Umbilical cord (tissue), 2 donors: ENCODE measurements around the gene STRIP2. TPM values are rescaled to one million over a fixed set of nuclear protein-coding genes. Genes with fewer than 3 reads are reported as not detected.
"Not testable (repeated sequence)": the region's sequence is repeated elsewhere in the genome, so short reads cannot be mapped to it uniquely, and the experiment has no call there.

ENCODE experiments used
- DNase-seq: peaks from one replicate; pipeline ENCODE4 v3.0.0-alpha.2; 2015; ENCODE audit warnings: low spot score
- total RNA-seq: library from RNA; depleted of rRNA; stranded (reverse); fragments of >200 nt; gene quantifications from one replicate; pipeline ENCODE4 v1.2.3, GENCODE V29; 2014; ENCODE audit warnings: low replicate concordance; ENCODE audit not compliant: insufficient read depth

STRIP2 gene
- total RNA-seq, 1 donor from 2014 or later: 0.96 TPM

- DNase-seq: peak; percentile 14
These were observed 96.7 kb downstream of the STRIP2 start for GRCh38 chr7:129530795-129531391.

DNA sequence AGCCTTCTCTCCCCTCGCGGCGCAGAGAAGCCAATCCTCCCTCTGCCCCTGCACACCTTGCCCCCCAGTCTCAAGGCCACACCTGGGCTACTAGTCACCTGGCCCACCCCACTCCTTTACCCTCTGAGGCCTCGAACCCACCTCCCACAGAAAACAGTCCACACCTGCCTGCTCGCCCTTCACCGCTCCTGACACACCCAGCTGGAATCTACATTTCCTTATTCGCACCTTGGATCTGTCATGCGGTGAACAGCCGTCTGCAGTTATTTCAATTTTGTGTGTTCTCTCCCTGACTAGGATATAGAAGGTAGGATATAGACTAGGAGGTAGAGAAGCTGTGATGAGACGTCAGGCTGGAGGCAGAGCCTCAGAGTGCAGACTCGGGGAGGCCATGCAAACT is 97.5 kb downstream of the STRIP2 start:
- no peak for DNase-seq

GRCh38 chr7:129532375-129532774 is 98.1 kb downstream of the STRIP2 start:
- DNase-seq: no peak

GRCh38 chr7:129534558-129535274 is 100.5 kb downstream of the STRIP2 start:
- DNase-seq: not testable (repeated sequence)

DNA sequence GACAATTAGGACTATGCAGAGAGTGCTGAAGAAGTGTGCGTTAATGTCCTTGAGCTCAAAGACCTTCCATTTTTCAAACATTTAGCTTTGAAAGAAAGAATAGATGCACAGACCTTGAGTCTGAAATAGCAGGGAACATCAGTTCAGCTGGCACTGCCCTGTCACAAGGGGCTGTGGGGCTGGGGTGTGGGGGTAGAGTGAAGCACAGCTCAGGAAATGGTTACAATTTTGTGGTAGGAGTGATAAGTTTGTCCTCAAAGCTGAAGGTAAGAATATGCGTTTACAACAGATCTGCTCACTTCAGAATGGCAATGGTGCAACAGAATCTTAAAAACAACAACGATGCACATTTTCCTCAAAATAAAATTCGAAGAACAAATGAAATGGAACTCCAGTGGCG is 101.7 kb downstream of the STRIP2 start:
- no peak for DNase-seq

GRCh38 chr7:129536323-129536722 is 102.1 kb downstream of the STRIP2 start:
- no peak for DNase-seq

Other genes starting within 250 kb of the STRIP2 start
- gene SMO, start 245.8 kb upstream of the STRIP2 start, total RNA-seq: 21.9 TPM
- 6.7 TPM for gene AHCYL2, start 209.4 kb upstream of the STRIP2 start, total RNA-seq
- not detected for gene SMKR1, start 68.1 kb downstream of the STRIP2 start, total RNA-seq
- 19.0 TPM for gene NRF1, start 177.3 kb downstream of the STRIP2 start, total RNA-seq